ENCODE results near the gene CALN1.

DNA sequence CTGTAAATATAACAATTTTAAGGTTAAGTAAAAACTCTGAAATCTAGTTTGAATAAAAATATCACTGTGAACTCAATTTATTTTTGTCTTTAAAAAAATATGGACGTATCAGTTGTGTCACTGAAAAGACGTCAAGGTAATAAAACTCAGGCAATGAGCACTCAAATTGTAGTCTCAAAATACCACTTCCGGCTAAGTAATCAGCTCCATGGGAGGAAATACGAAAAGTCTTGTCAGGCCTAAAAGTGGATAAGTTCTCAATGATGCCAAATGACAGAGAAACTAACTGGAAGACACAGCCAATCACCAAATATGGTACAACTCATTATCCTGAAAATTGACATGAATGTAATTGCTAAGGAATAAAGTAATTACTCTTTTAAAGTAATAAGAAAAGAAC, 719 bp downstream of the CALN1 start:
- TF ChIP-seq, protein P1, sequence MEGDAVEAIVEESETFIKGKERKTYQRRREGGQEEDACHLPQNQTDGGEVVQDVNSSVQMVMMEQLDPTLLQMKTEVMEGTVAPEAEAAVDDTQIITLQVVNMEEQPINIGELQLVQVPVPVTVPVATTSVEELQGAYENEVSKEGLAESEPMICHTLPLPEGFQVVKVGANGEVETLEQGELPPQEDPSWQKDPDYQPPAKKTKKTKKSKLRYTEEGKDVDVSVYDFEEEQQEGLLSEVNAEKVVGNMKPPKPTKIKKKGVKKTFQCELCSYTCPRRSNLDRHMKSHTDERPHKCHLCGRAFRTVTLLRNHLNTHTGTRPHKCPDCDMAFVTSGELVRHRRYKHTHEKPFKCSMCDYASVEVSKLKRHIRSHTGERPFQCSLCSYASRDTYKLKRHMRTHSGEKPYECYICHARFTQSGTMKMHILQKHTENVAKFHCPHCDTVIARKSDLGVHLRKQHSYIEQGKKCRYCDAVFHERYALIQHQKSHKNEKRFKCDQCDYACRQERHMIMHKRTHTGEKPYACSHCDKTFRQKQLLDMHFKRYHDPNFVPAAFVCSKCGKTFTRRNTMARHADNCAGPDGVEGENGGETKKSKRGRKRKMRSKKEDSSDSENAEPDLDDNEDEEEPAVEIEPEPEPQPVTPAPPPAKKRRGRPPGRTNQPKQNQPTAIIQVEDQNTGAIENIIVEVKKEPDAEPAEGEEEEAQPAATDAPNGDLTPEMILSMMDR (IDR thresholded peaks at IDR 0.05) = no peak
- TF ChIP-seq POLR2A (IDR thresholded peaks at IDR 0.05) = no peak
